Raji (cell line): ENCODE results near the gene TENM4.

Source experiments
- POLR2A ChIP-seq: IDR thresholded peaks from 2 replicates; pipeline ENCODE4 v1.6.1; 2011; ENCODE audit warnings: low read depth, low read length, control low read depth; ENCODE audit not compliant: insufficient read depth

TENM4 gene

DNA sequence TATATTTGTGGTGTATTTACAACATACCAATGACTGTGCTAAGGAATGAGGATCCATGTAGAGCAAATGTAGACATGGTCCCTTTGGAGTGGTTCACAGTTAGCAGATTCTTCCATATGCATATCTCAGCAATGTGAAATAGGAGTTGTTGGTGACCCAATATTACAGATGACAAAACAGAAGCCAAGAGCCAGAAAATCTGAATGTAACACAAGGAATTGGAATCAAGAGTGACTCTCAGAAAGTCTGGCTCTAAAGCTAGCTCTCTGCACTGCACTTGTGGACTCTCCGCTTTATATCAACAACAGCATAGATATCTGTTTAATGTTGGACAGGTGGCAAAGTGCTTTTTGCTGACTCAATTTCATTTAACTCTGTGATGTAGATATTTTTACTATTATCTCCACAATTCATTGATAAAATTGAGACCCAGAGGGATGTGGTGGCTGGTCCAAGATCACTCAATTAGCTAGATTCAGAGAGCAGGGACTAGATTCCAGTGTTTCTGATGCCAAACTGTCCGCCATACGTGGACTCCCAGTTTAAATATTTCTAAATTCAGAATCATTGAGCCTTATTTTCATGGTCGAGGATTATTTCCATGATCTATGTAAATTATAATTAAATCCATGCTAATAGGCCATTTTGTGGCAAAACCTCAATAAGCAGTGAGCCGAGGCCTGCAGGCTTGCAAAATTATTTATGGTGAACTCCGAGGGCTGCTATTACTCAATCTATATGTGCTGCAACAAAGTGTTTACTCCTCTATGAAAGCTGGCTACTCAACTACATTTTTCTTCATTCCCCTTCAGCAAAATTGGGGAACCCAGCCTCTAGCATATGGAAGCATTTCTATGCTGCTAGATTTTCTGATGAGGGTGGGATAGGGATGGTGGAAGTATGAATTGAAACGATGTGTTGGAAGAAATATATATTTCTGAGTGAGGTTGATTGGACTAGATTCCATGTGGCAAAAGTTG lies 21.1 kb upstream of the TENM4 start:
- no peak for TF ChIP-seq POLR2A

DNA sequence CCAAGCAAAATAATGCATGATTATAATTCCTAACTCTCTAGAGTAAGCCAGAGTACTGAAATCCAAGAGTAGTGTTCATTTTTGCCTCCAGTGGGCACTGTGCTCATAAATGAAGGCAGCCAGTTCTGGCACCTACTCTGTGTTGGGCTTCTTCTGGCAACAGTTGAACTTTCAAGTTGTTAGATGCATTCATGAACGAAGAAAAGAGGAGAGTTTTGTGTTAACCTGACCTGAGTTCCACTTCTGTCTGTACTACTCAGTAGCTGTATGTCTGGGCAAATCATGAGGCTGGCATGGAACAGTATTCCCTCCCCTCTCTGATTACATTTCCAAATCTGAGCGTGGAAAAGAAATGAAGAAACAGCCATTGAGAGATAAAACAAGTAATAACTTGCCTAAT lies 20.3 kb upstream of the TENM4 start:
- no peak for TF ChIP-seq POLR2A

GRCh38 chr11:79458709-79459108 lies 17.9 kb upstream of the TENM4 start:
- TF ChIP-seq POLR2A = no peak

- no peak for TF ChIP-seq POLR2A
These were observed 15.7 kb upstream of the TENM4 start for GRCh38 chr11:79456501-79456900.

- TF ChIP-seq POLR2A = no peak
These were observed 12.8 kb upstream of the TENM4 start for GRCh38 chr11:79453617-79454016.

- TF ChIP-seq POLR2A = no peak
These were observed 8.2 kb upstream of the TENM4 start for GRCh38 chr11:79449040-79449439.

- TF ChIP-seq POLR2A = no peak
These were observed 6.4 kb upstream of the TENM4 start for GRCh38 chr11:79447038-79447786.

GRCh38 chr11:79444923-79445322 lies 4.1 kb upstream of the TENM4 start:
- TF ChIP-seq POLR2A = no peak

DNA sequence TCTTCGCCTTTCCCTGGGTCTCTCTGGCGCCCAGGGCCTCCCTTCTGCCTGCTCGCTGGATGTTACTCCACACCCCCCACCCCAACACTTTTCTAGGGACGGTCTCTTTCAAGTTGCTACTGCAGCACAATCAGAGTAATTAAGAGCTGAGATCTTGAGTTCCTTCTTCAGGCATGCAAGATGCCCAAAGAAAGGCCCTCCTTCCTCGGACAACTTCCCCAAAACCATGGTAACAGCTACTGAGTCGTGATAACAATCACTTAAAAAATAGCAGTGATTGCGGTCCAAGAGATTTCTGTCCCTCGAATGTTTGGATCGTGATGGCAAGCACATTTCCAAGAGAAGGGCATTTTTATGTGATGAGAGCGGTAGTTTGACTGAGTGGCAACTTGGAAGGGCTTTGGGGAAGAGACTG lies 638 bp upstream of the TENM4 start:
- TF ChIP-seq POLR2A = no peak

GRCh38 chr11:79439886-79440570 lies 802 bp downstream of the TENM4 start:
- TF ChIP-seq POLR2A = no peak

DNA sequence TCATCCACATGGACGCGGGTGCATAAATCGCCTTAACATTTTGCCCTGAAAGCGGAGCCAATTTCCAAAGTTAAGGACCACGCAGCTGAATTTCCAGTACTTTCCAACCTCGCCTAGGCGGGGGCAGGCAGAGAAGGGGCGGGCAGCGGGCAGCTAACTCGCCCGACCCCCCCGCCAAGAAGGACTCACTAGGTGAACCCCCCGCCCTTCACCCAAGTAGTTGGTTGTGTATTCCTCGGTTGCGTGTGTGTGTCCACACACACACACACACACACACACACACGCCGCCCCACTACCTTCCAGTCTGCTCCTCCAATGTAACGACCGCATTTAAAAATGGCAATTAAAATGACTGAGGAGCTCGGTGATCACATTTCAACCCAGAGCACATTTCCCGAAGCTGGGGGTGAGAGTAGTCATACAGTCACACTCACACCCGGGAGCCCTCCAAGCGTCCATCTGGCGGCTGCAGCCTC lies 1.4 kb downstream of the TENM4 start:
- no peak for TF ChIP-seq POLR2A

- no peak for TF ChIP-seq POLR2A
These were observed 2.0 kb downstream of the TENM4 start for GRCh38 chr11:79438631-79439409.

DNA sequence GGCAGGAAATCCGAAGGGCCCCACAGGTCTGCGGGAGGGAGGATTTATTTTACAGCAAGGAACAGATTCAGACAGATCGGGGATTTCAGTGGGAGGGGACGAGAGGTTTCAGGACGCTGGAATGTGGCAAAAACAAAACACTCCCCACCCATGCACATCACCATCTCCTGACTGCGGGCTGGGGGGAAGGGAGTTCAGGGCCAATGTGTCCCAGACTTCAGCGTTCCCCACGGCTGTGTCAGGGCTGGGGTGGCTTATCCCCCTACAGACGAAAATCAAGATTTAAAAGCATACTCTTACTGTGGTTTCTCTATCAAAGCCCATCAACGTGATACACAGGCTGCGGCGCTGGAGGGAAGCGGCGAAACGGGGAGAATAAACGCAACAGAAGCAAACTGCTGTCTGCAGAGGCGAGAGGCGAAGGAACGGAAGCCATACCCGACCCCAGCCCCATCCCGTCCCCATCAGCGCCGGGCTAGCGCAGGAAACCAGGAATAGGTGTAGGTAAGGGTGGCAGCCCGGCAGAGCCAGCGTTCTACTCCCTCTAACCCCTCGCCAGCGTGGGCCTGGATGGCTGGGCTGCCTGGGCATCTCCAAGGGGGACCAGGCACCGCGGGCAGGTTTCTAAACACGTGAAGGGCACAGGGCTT lies 2.7 kb downstream of the TENM4 start:
- no peak for TF ChIP-seq POLR2A

GRCh38 chr11:79437278-79437980 lies 3.4 kb downstream of the TENM4 start:
- TF ChIP-seq POLR2A = no peak

DNA sequence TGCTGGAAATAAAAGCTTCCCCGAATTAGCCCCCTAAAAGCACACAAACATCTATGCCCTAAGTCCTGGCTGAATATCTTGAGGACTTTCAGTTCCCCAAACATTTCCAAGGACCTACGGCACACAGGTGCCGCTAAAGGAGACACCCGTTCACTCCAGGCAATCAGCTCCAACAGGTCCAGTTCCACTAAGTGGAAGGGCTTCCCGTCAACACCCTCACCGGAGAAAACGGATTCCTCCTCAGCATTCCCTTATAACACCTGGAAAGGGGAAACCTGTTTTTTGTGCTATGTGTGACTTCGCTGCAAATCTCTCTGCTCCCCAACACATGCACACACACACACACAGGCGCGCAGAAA lies 3.9 kb downstream of the TENM4 start:
- no peak for TF ChIP-seq POLR2A
